GM19455 (cell line): ENCODE measurements around the gene PTTG1IP.
A peak's percentile ranks its signal among the peaks of the same experiment; 100 is the strongest.
"Not testable (repeated sequence)": the region's sequence is repeated elsewhere in the genome, so short reads cannot be mapped to it uniquely, and the experiment has no call there.

Experiments
- ATAC-seq: cut with Tn5 transposase; IDR thresholded peaks from one replicate; pipeline ENCODE4 v1.9.1; 2021; ENCODE audit not compliant: unreplicated experiment

The PTTG1IP gene

GRCh38 chr21:44873356-44874239 is at the start of gene PTTG1IP:
Gene PTTG1IP, minus strand, starts transcription at chr21:44873690. Its CDS starts 74 bp downstream, at chr21:44873616.
- ATAC-seq, result peak; percentile 68

- no peak for ATAC-seq
Measured at GRCh38 chr21:44921928-44922327, 48.4 kb upstream of the PTTG1IP start.

- peak; percentile 52 for ATAC-seq
Measured at GRCh38 chr21:44920694-44921604, 47.5 kb upstream of the PTTG1IP start, which contains the start of gene ITGB2. Gene ITGB2, minus strand, starts transcription at chr21:44920899. Its CDS starts 10,117 bp downstream, at chr21:44910782.

DNA sequence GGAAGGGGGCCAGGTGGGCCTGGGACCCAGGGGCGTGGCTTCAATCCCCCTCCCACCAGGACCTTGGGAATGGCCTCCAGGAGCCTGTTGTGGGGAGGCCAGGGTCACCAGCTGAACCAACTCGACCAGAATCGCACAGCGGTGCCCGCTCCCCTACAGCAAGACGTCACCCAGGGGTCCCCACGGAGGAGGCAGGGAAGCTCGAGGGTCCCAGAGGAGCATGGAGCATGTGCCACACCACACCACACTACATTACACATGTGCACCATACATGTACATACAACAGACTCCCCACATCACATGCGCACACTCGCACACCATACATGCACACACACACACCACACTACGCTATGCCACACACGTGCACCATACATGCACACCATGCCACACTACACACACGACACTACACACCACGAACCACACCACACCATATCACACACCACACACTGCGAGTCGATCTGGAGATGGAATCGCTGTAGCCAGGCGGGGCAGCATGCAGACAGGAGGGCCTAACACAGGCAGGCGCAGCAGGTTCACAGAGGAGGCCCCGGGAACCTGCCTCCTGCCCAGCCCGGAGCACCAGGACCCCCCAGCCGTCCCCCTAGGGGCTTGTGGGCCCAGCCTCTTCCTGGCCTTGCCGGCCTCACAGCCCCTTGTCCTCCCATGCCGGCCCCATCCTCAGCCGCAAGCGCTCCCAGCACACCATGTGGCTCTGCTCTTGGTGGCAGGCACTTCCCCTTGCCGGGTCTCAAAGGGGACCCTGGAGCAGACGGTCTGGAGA is 46.6 kb upstream of the PTTG1IP start:
- peak; percentile 21 for ATAC-seq

DNA sequence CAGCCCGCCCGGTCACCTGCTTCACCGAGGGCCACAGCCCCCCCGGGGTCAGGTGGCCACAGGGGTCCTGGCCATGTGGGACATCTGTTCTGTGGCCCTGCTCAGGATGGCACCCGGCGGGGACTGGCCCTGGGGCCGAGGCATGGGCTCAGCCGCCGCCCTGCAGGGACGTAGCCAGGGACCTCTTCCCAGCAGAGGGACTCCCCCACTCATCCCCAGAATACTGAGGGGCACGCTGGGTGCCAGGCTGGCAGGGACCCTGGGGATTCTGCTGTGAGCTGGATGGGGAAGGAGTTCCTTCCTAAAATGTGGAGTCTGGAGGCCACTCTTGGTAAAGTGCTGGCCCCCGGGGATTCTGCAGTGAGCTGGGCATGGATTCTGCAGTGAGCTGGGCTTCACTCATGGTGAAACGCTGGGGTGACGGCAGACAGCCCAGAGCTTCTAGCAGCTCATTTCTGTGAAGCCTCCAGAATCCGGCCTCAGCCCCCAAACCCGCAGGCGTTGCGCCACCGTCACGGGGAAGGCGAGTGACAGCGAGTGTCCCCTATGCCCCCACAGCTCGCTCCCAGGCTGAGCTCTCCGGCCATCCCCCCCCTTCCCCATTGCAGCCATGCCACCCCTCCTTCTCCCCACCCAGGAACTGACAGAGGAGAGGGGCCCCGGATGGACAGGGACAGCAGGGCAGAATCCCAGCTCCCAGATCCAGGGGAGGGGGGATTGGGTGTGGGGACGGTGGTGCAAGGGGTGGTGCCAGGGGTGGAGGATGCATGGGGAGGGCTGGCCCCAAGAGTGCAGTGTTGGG is 45.8 kb upstream of the PTTG1IP start:
- no peak for ATAC-seq

DNA sequence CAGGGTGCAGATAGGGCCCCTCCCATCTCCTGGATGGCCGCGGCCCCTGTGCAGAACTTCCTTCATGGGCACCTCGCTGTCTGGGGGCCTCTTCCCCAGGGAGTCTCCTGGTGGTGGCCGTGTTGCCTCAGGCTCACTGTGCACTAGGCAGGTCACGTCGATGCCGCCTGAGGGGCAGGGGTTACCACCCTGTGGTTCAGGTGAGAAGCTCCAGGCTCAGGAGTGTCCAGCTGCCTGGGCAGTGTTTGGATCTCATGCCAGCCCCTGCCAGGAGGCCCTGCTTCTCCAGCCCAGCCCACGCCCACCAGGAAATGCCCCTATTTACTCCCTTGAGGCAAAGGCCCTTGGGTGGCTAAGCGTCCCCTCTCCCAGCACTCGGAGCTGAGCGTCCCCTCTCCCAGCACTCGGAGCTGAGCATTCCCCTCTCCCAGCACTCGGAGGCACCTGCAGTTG is 45.1 kb upstream of the PTTG1IP start:
- ATAC-seq, result no peak

DNA sequence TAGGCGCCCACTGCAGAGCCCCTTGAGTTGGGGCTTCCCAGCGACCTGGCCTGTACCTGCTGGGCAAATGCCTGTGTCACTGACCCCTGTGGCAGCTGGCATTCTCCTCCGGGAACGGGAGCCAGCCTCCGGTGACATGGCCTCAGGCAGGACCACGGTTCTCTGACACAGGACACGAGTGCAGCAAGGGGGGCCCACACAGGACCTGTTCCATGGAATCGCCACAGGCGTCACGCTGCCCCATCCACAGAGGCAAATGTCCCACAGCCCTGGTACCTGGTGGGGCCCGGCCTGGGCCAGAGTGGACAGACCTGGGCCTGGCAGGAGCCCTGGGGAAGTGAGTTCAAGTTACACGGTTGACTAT is 44.6 kb upstream of the PTTG1IP start:
- ATAC-seq, result no peak

- no peak for ATAC-seq
Measured at GRCh38 chr21:44917446-44918106, 44.1 kb upstream of the PTTG1IP start.

DNA sequence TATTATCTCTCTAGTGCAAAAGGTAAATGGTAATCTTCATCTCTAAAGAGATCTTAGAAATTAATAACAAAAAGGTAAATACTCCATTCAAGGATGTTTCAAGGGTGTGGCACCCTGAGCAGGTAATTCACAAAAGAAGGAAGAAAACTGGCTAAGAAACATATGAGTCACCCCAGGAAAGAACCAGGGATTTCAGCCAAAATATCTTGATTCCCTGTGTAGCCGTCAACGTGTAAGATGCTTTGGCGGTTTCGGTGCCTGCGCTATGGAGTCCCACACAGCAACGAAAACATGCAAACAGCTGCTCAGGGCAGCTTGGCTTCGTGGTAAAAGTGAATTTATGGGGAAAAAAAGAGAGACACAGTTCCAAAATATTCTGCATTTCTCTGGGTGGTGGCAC is 43.5 kb upstream of the PTTG1IP start:
- no peak for ATAC-seq

DNA sequence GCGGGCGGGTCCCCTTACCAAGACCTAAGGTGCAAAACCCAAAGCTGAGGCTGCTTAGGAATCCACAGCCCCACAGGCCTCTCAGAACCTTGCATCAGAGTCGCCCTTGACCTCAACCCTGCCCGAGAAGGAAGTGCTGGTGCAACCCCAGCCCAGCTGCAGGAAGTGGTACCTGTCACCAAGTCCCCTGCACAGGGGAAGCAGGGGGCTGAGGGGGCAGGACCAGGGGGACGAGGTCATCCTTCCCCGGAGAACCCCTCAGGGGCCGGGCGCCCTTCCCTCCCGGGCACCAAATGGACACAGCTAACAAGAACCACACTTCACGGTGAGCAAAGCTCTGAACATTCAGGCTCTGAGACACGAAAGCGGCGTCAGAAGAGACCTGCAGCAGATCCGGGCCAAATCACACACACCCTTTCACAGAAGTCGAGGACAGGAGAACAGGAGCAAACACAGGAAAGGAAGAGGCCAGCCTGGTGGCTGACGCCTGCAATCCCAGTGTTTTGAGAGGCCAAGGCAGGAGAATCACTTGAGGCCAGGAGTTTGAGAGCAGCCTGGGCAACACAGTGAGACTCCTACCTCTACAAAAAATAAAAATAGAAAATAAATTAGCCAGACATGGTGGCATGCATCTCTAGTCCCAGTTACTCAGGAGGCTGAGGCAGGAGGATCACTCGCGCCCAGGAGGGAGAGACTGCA is 40.8 kb upstream of the PTTG1IP start:
- ATAC-seq, result no peak

DNA sequence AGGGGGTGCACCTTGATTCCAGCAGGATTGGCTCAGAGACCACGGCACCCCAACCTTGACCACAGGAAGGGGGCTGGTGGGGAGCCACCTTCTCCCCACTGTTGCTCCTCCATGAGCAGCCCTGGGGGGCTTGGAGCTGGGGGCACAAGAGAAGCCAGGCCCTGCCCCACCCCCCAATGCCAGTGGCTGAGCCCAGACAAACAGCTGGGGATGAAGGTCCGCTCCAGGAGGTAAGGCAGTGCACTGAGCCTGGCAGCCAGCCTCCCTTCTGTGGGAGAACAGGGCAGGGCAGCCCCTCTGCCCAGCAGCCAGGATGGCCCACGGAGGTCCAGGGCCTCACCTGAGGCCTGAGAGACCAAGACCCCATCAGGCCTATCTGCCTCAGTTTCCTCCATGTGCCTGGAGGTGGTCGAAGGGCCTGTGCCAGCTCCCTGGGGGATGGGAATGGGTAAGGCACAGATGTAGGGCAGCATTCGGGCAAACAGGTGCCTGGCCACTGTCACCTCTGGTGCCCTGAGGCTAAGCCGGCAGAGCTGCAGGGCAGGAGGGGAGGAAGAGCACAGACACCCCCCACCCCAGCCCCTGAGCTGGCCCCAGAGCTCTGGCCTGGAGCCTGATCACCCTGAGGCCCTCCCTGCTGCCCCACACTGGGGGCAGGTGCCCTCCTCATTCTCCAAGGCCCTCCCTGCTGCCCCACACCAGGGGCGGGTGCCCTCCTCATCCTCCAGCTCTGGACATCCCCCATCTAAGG is 40.1 kb upstream of the PTTG1IP start:
- no peak for ATAC-seq

DNA sequence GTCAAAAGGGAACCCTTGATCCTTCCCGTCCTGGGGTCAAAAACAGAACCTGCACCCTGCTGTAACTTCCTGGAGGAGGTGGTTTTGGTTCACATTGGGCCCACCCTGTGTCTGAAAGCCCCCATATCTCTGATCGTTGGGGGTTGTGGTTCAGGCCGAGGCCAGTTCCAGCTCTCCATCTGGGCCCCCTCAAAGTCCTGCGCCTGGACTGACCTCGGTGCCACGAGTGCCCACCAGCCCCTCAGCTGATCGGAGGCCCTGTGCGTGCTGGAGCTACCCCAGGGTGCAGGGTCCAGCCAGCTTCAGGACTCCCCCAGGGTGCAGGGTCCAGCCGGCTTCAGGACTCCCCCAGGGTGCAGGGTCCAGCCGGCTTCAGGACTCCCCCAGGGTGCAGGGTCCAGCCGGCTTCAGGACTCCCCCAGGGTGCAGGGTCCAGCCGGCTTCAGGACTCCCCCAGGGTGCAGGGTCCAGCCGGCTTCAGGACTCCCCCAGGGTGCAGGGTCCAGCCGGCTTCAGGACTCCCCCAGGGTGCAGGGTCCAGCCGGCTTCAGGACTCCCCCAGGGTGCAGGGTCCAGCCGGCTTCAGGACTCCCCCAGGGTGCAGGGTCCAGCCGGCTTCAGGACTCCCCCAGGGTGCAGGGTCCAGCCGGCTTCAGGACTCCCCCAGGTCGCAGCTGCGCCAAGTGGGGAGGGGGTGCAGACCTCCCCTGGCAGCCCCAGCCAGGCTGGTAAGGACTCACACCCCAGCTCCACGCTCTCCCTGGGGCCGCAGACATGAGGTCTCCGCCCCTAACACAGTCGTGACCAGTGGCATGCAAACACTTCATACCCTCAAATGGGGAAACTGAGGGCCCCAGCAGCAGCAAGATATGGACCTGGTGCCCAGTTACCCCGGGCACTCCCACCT is 39.3 kb upstream of the PTTG1IP start:
- ATAC-seq, result not testable (repeated sequence)

DNA sequence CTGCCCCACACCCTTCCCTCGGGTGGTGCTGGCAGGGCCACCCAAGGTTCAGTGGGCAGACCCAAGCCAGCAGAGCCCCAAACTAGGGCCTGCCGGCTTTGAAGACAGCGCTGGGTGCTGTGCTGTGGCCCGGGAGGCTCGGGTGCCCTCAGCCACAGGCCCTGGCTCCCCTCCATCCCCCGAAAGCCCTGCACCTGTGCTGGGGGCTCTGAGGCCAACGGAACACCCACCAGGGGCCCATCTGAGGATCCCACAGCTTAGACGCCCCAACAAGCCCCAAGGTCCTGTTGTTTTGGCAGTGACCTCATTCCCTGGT is 38.6 kb upstream of the PTTG1IP start:
- ATAC-seq, result no peak

GRCh38 chr21:44911384-44912157 is 38.1 kb upstream of the PTTG1IP start:
- no peak for ATAC-seq

- no peak for ATAC-seq
Measured at GRCh38 chr21:44911068-44911383, 37.5 kb upstream of the PTTG1IP start.

DNA sequence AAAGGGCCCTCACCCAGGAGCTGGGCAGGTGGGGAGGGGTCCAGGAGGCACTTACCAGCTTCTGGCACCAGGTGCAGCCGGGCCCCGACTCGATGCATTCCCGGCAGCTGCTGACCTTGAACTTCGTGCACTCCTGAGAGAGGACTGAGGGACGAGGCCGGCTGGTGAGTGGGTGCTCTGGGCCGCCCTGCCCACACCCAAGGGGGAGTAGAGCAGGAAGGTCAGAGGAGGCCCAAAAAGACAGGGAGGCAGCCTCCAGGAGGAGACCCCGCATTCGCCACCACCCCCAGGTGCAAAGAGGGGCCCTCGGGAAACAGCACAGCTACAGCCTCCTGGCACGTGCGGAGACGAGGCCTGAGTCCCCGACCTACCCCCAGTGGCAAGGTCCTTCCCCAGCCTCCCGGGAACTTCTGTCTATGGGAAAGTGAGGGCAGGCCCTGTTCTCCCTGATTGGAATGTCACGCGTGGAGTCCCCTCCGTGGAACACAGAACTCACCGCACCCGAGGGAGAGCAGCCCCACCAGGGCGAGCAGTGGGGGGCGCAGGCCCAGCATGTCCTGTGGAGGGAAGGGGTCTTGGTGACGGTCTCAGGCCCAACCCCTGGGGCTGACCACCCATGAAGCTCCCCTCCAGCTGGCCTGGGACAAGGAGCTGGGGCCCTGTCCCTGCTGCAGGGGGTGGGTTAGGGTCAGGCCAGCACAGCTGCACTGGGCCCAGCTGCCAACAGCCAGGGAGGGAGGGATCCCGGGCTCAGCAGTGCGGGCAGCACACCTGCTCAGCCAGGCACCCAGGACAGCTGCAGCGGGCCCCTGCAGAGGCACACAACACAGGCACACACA is 37.0 kb upstream of the PTTG1IP start:
- no peak for ATAC-seq
